GM21515 (cell line): Measurements from ENCODE around the gene DDX21.
"Not testable (repeated sequence)": the region's sequence is repeated elsewhere in the genome, so short reads cannot be mapped to it uniquely, and the experiment has no call there.

Experiments used
- ATAC-seq: cut with Tn5 transposase; IDR thresholded peaks from one replicate; pipeline ENCODE4 v1.9.1; 2021; ENCODE audit not compliant: unreplicated experiment

DDX21 gene

GRCh38 chr10:68987611-68988010, 31.6 kb downstream of the DDX21 start:
- ATAC-seq = no peak

- ATAC-seq = peak; percentile 63
These were observed 32.8 kb downstream of the DDX21 start, which contains the start of gene KIFBP for GRCh38 chr10:68988530-68989316. Gene KIFBP (plus strand): TSS chr10:68988803. CDS start chr10:68988833, 30 bp downstream.

- ATAC-seq = peak; percentile 6
These were observed 33.5 kb downstream of the DDX21 start for GRCh38 chr10:68989317-68989990.

GRCh38 chr10:68992636-68993440, 36.9 kb downstream of the DDX21 start:
- ATAC-seq = no peak

DNA sequence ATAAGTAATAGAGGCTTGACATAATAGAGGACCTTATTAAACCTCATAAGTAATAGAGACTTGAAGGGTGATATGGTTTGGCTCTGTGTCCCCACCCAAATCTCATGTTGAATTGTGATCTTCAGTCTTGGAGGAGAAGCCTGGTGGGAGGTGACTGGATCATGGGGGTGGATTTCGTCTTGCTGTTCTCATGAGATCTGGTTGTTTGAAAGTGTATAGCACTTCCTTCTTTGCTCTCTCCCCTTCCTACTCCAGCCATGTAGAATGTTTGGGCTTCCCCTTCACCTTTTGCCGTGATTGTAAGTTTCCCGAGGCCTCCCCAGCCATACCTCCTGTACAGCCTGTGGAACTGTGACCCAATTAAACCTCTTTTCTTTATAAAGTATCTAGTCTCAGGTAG, 41.2 kb downstream of the DDX21 start:
- ATAC-seq = peak; percentile 26

GRCh38 chr10:69004821-69005220, 48.9 kb downstream of the DDX21 start:
- ATAC-seq = no peak

GRCh38 chr10:69005704-69006485, 49.9 kb downstream of the DDX21 start:
- ATAC-seq = no peak

DNA sequence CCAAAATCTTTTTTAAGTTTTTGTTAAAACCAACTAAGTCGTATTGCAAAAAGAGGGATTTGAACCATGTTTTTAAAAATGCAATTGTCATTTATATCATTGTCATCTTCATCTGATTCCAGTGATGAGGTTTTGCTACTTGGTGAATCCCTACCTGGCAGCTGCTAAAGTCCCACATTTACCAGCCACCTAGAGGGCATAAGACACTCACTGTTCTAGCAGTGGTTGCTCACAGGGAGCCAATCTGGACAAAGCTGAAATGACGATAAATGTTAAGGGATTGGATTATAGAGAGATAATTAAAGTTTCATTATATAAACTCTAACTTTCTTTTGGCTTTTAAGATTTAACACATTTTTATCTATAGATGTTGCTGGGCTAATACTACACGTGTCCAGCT, 51.3 kb downstream of the DDX21 start:
- ATAC-seq = no peak

DNA sequence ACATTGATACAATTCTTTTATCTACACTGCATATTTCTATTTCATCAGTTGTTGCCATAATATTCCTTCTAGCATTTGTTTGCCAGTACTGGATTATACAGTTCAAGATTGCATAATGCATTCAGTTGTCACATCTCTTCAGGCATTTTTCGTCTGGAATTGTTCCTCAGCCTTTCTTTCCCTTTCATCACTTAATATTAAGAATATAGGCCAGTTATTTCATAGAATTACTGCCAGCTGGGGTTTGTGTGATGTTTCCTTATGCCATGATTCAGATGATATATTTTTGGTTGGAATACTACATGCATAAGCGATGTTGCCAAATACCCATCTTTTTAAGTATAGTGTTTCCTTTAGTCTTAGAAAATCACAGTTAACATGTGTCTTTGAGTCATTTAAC, 53.4 kb downstream of the DDX21 start:
- ATAC-seq = no peak

DNA sequence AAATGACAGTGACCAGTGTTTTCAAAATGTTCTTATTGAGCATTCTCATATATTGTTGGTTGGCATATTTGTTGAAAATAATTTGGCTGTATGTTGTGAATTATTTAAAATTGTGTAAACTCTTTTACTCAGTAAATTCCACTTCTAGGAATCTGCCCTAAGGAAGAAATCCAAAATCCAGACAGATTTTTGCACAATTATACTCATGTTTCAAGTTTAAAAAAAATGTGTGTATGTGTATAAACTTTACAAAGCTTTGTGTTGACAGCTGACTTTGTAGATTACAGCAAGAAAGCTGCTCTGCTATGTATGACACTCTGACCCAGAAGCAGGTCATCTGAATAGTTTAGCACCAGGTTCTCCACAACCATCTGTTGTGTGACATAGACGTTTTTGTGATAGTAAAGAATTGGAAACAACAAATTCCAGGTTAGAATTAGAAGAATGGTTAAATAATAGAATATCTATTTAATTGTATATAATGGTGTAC, 54.2 kb downstream of the DDX21 start:
- no peak for ATAC-seq

DNA sequence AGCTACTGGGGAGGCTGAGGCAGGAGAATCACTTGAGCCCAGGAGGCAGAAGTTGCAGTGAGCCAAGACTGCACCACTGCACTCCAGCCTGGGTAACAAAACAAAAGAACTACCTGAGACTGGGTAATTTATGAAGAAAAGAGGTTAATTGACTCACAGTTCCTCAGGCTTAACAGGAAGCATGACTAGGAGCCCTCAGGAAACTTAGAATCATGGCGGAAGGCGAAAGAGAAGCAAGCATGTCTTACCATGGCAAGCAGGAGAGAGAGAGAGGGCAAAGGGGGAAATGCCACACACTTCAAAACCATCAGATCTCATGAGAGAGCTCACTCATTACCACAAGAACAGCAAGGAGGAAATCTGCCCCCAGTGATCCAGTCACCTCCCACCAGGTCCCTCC, 56.8 kb downstream of the DDX21 start:
- ATAC-seq = not testable (repeated sequence)

- no peak for ATAC-seq
These were observed 58.2 kb downstream of the DDX21 start for GRCh38 chr10:69014171-69014570.

- no peak for ATAC-seq
These were observed 62.6 kb downstream of the DDX21 start for GRCh38 chr10:69018613-69019012.

DNA sequence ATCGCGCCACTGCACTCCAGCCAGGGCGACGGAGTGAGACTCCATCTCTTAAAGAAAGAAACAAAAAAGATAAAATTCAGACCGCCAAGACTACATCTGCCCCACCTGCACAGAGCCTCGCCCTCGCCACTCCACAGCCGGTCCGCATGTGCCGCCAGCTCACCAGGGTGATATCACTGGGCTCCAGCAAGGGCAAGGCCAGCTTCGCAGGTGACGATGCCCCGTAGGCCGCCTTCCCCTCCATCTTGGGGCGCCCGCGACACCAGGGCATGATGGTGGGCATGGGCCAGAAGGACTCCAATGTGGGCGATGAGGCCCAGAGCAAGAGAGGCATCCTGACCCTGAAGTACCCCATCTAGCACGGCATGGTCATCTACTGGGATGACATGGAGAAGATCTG, 66.6 kb downstream of the DDX21 start:
- ATAC-seq = no peak

DNA sequence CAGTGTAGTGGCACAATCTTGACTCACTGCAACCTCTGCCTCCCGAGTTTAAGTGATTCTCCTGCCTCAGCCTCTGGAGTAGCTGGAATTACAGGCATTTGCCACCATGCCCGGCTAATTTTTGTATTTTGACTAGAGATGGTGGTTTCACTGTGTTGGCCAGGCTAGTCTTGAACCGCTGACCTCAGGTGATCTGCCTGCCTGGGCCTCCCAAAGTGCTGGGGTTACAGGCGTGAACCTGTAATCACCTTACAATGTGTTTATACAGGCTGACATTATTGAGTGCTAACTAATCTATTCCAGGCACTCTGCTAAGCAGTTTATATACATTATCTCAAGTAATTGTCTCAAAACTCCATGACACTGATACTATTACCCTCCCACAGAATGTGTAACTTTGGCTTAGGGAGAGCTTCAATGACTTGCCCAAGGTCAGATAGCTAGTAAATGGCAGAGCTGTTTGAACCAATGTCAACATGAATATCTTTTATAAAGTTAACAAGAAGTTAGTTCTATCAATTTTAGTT, 69.5 kb downstream of the DDX21 start:
- no peak for ATAC-seq

- ATAC-seq = no peak
These were observed 77.3 kb downstream of the DDX21 start for GRCh38 chr10:69033256-69033655.
